ENCODE measurements around the gene ATXN7L1.

Gene ATXN7L1

GRCh38 chr7:105638902-105639495, 237.4 kb downstream of the ATXN7L1 start:
- peak; percentile 97 for DNase-seq

DNA sequence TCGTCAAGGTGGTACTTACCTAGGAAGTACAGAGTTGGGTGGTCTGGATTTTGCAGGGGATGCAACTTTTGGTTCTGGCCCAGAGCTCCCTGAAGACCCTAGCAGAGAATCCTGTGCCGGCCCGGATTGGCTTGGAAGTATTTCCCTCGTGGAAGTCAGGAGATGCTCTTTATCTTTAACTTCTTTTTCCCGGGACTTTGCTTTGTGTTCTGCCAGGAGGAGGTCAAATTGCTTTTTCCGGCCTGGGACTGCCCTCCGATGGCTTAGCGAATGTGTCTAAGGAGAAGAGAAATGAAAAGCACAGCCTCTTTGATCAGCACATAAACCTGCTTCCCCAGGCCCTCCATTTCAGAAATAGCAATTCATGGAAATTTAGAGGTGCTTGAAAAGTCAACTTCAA, 238.1 kb downstream of the ATXN7L1 start:
- peak; percentile 50 for DNase-seq

GRCh38 chr7:105637755-105638154, 238.6 kb downstream of the ATXN7L1 start:
- peak; percentile 74 for DNase-seq

- no peak for DNase-seq
Observed at GRCh38 chr7:105636982-105637381, 239.4 kb downstream of the ATXN7L1 start.

DNA sequence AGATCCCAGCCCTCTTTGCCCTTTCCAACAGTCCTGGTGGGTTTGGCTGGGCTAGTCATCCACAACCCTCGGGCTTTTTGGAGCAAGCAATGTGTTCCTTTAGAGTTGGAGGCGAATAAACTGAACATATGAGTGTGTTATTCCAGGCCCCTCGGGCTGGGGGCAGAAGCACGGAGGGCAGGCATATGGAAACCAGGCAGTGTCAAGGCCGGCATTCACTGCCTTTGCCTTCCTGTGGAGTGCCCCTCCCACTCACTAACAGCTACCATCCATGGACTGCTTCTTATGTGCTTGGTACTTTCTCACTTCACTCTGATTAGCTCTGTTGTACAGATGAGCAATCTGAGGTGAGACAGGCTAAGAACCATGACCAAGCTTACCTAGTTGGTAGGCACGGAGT, 241.2 kb downstream of the ATXN7L1 start:
- DNase-seq = no peak

GRCh38 chr7:105625986-105626385, 250.4 kb downstream of the ATXN7L1 start:
- no peak for DNase-seq

DNA sequence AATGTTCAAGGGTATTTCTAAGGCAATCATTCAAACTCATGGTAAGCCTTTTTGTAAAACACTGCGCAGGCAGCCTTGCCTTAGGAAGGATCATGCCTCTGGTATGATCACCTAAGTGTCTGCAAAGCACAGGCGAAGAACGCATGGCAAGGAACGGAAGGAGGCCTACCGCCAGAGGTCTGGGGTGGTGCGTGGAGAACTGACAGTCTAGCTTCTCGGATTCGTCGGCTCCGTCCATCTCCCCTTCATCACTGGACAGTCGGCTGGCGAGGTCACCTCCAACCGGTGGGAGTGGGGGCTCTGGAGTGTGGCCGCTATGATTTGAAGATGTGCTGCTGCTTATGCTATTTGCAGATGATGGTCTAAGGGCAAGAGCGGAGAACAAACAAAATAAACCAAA, 252.5 kb downstream of the ATXN7L1 start:
- DNase-seq = no peak

DNA sequence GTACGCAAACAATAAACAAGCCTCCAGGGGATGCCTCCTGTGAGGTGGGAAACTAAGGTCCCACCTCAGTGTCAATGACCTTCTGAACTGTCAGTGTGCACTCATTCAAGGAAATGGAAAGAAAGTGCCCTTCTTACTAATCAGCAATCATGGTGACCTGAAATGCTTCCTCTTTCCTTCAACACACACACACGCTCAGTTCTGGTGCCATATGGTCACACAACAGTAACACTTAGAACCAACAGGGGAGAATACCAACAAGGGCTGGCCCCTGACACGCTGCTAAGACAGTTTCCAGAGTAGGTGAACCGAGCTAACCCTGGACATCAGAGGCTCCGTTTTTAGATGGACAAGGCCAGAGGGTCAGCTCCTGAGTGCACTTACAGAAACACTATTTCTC, 253.0 kb downstream of the ATXN7L1 start:
- no peak for DNase-seq

- no peak for DNase-seq
Observed at GRCh38 chr7:105622106-105622731, 254.2 kb downstream of the ATXN7L1 start.

DNA sequence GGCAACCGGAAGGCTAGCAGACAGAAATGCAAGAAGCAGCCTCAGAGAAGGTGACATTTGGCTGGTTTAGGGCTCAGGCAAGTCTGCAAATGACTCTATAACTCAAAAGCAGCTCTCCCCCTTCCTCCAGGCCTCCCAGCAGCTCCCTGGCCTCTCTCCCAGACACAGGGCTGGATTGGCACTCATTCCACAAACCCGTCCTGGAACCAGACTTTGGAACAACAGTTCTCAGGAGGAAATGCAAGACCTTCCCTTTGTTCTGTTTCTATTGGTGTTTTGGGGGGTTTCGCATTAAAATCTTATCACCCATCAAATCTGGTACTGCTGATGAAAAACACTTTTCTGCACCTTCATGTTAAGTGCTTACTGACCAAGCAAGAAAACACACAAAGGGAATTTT, 254.8 kb downstream of the ATXN7L1 start:
- DNase-seq = no peak

- no peak for DNase-seq
Observed at GRCh38 chr7:105621176-105621575, 255.2 kb downstream of the ATXN7L1 start.

DNA sequence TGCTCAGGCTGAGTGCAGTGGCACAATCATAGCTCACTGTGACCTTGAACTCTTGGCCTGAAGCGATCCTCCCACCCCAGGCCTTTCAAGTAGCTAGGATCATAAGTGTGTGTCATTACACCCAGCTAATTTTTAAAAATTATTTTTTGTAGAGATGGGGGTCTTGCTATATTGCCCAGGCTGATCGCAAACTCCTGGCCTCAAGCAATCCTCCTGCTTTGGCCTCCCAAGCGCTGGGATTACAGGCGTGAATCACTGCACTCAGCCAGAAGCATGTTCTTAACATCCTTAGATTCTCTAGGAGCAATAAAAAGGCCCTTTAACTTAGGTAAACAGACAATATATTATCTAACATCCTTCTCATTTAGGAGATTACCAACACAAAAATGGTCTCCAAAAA, 256.8 kb downstream of the ATXN7L1 start:
- DNase-seq = no peak

- DNase-seq = no peak
Observed at GRCh38 chr7:105618016-105618296, 258.4 kb downstream of the ATXN7L1 start.

- no peak for DNase-seq
Observed at GRCh38 chr7:105617280-105618015, 259.0 kb downstream of the ATXN7L1 start.

- no peak for DNase-seq
Observed at GRCh38 chr7:105614341-105614840, 262.0 kb downstream of the ATXN7L1 start.

DNA sequence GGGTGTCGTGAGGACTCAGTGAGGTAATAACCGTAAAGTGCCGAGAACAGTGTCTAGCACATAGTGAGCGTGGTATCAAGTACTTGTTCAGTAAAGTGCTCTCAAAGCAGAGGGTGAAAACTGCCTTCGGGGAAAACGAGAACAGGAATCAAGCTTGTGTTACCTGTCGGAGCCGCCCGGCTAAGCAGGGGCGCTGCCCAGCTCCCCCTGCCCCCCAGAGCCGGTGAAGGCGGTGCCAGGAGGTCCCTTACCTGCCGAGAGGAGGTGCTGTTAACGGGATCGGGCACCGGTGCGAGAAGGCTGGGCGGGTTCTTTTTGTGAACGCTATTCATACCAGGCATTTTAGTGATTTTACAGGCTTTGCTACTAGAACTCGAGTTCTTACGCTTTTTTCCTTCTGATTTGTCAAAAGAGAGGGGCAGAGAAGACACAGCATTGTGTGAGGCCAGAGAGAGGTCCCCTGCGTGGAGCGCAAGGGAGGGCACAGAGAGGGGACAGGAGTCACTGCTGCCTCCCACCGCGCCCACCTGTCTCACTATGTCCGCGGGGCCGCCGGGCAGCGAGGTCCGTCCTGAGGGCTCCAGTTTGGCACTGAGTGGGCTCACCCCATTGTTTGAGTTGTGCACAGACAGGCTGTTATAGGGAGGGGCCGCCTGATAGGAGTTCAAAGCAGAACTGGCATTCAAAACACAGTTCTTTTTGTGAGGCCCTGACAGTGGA, 262.6 kb downstream of the ATXN7L1 start:
- DNase-seq = no peak

DNA sequence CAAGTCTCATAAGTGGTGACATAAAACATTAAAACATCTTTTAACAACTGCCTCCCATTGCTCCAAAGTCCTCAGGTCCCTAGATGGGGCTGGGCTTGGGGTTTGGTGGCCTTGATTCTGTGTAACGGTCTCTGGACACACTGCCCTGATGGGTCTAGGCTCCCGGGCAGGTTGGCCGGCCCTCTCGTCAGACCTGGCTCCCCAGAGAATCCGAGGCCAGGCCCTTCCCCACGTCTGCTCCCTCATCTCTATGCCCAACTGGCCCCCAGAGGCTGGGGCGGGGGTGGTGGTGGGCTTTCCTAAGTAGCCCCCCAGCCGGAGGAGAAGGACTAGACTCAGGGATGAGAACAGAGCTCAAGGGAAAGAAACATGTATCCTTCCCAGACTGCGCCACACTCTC, 263.6 kb downstream of the ATXN7L1 start:
- no peak for DNase-seq

DNA sequence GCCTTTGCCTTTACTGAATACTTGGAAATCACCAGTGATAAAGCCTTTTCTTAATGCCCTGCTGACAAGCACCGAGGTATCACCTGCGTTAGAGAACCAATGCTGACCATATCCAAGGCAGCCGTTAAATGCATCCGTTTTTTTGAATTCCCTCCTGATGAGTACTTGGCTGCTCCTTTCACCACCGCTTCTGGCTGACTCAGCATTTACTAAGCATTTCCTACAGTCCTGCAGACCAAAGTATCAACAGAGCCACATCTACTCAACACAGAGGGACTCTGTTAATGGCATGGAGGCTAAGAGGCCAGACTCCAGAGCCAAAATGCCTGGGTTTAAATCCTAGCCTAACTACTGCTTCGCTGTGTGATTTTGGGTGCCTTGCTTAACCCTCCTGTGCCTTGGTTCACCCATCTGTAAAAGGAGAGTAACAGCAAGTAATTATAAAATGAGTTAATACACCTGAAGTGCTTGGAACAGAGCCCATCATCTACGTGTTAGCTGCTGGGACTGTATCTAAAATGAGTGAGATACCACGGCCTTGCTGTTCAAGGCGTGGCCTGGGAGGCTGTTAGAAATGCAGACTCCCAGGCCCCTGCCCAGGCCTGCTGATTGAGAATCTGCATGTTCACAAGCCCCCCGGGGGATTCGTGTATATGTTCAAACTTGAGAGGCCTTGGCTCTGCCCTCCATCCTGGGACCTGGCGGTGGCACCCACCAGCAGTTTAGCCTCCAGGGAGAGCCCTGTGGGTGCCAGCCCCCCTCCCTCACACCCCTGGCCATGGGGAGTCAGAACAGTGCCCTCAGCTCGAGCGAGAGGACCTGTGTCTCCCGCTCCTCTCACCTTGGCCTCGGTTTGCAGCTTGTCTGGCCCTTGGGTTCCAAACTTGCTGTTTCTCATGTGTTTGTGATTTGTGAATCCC, 264.3 kb downstream of the ATXN7L1 start:
- no peak for DNase-seq

DNA sequence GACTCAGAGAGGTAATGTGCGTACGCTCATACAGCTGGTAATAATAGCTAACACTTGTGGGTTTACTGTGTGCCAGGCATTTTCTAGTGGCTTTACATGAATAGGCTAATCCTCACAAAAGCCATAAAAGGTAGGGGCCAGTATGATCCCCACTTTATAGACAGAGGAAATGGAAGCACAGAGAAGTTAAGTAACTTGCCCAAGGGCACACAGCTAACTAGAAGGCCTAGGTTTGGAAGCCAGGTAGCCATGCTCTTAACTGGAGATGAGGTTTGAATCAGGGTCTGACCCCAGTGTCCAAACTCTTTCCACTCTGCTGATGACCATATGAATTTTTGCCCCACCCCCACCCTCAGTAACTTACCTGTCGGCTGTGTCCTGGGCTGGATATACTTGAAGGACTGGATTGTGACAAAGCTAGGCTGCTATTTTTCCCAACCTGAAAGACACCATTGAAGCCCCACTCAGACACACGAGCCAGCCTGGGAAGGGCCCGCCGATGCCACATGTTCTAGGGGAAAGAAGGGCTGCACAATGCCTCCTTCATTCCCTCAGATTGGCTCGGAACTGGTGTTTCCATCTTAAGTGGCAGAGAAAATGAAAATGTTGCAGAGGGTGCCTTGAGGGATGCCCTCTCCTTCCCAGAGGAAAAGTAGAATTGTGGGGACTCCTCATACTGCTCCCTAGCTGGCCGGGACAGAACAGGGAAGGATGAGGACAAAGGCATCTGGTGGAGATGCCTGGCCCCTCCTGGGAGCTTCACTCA, 266.1 kb downstream of the ATXN7L1 start:
- DNase-seq = no peak

- DNase-seq = no peak
Observed at GRCh38 chr7:105602325-105603305, 273.8 kb downstream of the ATXN7L1 start.
